Chondrocyte (in vitro differentiated cells): Measurements from ENCODE around the gene HYAL3. TPM values are rescaled to one million over a fixed set of nuclear protein-coding genes. Genes with fewer than 3 reads are reported as not detected.

ENCODE experiments used
- DNase-seq: peaks from one replicate; pipeline ENCODE4 v3.0.0; 2021; ENCODE audit warnings: mixed read lengths, low spot score
- H3K27ac Mint-ChIP-seq: one replicate; pipeline ENCODE4 v1.8.0; 2021; ENCODE audit warnings: mild to moderate bottlenecking, moderate library complexity, mixed read lengths; ENCODE audit not compliant: unreplicated experiment
- H3K27me3 Mint-ChIP-seq: 2 replicates; pipeline ENCODE4 v1.8.0; 2021; ENCODE audit warnings: low read depth, mixed read lengths
- H3K36me3 Mint-ChIP-seq: 2 replicates; pipeline ENCODE4 v1.8.0; 2021; ENCODE audit warnings: low read depth, mixed read lengths
- H3K4me1 Mint-ChIP-seq: 2 replicates; pipeline ENCODE4 v1.8.0; 2021; ENCODE audit warnings: low read depth, mild to moderate bottlenecking, mixed read lengths
- H3K4me3 Mint-ChIP-seq: one replicate; pipeline ENCODE4 v1.8.0; 2021; ENCODE audit warnings: mild to moderate bottlenecking, moderate library complexity, mixed read lengths; ENCODE audit not compliant: unreplicated experiment
- H3K9me3 Mint-ChIP-seq: 2 replicates; pipeline ENCODE4 v1.8.0; 2021; ENCODE audit warnings: low read depth, mixed read lengths
- total RNA-seq: library from RNA; stranded (reverse); gene quantifications from 3 replicates; pipeline ENCODE4 v1.2.1, GENCODE V29; 2021
- TF ChIP-seq, protein P1 (sequence below): fragments of 200-600 bp; sonication (generic); IDR thresholded peaks from 2 replicates; pipeline ENCODE4 v1.5.0; 2021; ENCODE audit warnings: antibody characterized with exemption, mild to moderate bottlenecking, moderate library complexity

HYAL3 gene
- total RNA-seq, 1 donor from 2014 or later: 5.4 TPM

- no peaks in the 10 kb centered on the region for H3K27me3 Mint-ChIP-seq
- H3K4me3 Mint-ChIP-seq: peak overlapping the region; percentile 37
- DNase-seq: no peak
- H3K9me3 Mint-ChIP-seq: no peaks in the 10 kb centered on the region
- peaks cover 4% of the 10 kb centered on the region for H3K36me3 Mint-ChIP-seq
- H3K27ac Mint-ChIP-seq: peak overlapping the region; percentile 98
- peaks cover 49% of the 10 kb centered on the region for H3K4me1 Mint-ChIP-seq
- TF ChIP-seq, protein P1, sequence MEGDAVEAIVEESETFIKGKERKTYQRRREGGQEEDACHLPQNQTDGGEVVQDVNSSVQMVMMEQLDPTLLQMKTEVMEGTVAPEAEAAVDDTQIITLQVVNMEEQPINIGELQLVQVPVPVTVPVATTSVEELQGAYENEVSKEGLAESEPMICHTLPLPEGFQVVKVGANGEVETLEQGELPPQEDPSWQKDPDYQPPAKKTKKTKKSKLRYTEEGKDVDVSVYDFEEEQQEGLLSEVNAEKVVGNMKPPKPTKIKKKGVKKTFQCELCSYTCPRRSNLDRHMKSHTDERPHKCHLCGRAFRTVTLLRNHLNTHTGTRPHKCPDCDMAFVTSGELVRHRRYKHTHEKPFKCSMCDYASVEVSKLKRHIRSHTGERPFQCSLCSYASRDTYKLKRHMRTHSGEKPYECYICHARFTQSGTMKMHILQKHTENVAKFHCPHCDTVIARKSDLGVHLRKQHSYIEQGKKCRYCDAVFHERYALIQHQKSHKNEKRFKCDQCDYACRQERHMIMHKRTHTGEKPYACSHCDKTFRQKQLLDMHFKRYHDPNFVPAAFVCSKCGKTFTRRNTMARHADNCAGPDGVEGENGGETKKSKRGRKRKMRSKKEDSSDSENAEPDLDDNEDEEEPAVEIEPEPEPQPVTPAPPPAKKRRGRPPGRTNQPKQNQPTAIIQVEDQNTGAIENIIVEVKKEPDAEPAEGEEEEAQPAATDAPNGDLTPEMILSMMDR: no peak
These were observed 35.3 kb upstream of the HYAL3 start for GRCh38 chr3:50334339-50335075.

DNA sequence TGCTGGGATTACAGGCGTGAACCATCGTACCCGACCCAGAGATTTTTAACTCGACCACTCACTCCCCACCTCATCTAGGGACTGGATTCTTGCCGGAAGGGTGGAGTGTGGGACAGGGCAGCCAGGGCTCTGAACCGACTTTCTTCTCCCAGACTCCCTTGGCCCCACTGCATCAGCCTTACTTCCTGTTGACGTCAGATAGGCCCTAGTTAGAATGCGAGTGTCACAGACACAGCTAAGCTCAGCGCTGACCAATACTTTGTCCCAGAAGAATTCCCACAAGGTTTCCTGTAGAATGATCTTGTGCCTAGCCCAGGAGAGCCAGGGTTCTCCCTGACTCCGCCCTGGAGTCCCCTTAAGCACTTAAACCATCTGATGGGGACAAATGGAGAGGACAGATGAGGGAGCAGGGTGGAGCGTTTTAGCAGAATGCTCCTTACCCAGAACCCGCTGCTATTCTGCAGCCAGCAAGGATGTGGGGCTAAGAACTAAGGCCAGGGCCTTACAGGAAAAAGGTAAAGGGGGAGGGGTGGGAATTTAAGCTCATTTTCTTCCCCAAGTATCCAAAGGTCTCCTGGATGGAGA, 34.6 kb upstream of the HYAL3 start:
- TF ChIP-seq, protein P1: no peak
- H3K36me3 Mint-ChIP-seq: peaks cover 4% of the 10 kb centered on the region
- peak overlapping the region; percentile 70 for H3K27ac Mint-ChIP-seq
- peak overlapping the region; percentile 37 for H3K4me3 Mint-ChIP-seq
- H3K4me1 Mint-ChIP-seq: peaks cover 44% of the 10 kb centered on the region
- no peaks in the 10 kb centered on the region for H3K9me3 Mint-ChIP-seq
- DNase-seq: no peak
- H3K27me3 Mint-ChIP-seq: no peaks in the 10 kb centered on the region

DNA sequence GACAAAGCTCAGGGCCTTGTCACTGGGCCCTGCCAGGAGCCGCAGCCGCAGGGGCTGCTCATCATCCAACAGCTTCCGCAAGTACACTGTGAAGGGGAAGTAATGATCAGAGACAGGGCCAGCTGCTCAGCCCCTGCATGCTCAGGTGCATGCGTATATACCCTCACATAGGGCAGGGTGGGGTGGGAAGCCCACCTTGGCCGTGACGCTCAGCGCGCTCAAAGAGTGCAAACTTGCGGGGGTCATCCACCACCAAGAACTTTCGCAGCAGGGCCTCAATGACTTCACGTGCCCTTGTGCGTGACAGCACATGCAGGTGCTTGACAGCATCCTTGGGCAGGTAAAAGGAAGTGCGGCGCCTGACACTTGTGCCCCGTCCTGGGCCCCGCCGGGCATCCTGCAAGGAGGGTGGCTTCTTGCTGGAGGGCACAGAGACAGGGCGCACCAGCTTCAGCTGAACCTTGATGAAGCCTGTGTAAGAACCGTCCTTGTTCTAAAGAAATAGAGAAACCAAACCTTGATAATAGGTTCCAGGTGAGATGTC, 32.2 kb upstream of the HYAL3 start:
- Mint-ChIP-seq H3K9me3 (no peaks in the 10 kb centered on the region), H3K4me1 (peaks cover 47% of the 10 kb centered on the region), H3K4me3 (no peak overlapping the region), H3K27me3 (no peaks in the 10 kb centered on the region), H3K27ac (no peak overlapping the region), H3K36me3 (peaks cover 4% of the 10 kb centered on the region)
- TF ChIP-seq, protein P1: no peak
- no peak for DNase-seq

- peaks cover 36% of the 10 kb centered on the region for H3K4me1 Mint-ChIP-seq
- no peaks in the 10 kb centered on the region for H3K9me3 Mint-ChIP-seq
- no peak for DNase-seq
- peaks cover 4% of the 10 kb centered on the region for H3K36me3 Mint-ChIP-seq
- H3K4me3 Mint-ChIP-seq: no peak overlapping the region
- H3K27me3 Mint-ChIP-seq: no peaks in the 10 kb centered on the region
- no peak overlapping the region for H3K27ac Mint-ChIP-seq
- TF ChIP-seq, protein P1: no peak
These were observed 31.1 kb upstream of the HYAL3 start for GRCh38 chr3:50330330-50330729.

DNA sequence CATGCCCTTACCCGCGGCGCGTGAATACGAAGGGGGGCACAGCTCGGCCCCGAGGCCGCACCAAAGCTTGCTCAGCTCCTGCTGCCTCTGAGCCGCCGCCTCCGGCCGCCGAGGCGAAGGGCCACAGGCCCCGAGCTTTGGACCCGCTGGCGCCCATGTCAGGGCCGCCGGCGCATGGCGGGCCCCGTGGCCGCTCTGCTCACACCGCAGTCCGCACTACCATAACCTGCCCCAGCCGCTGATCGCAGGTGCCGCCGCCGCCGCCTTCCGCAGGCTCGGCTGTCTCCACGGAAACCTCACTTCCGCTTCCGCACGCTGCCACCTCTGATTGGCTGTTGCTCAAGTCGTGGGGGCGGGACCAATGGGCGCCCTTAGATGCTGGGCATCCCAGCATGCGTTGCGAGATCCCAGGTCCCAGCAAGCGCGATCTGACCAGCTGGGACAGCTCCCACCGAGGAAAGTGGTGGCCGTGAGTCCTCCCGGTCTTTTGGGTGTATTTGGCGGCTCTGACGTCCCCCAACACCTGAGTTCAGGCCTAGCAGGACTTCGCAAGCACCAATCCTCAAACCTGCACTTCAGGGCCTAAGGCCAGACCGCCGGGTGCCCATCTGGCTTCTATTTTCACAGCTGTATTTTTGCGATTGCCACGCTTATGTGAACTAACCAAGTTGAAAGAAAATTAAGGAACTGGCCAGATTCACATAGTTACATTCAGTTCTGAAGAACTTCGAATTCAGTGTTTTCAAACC, 28.9 kb upstream of the HYAL3 start, which contains the start of gene TUSC2:
TUSC2 (minus strand) TSS at position 281 of the 749 bp plus-strand sequence; CDS start at position 157, 124 bp downstream.
- H3K9me3 Mint-ChIP-seq: no peaks in the 10 kb centered on the region
- H3K36me3 Mint-ChIP-seq: peaks cover 4% of the 10 kb centered on the region
- peak within 1 kb of the TSS; percentile 93 for H3K27ac Mint-ChIP-seq
- TF ChIP-seq, protein P1: no peak
- no peak for DNase-seq
- peaks cover 22% of the 10 kb centered on the region for H3K4me1 Mint-ChIP-seq
- peak within 1 kb of the TSS; percentile 86 for H3K4me3 Mint-ChIP-seq
- H3K27me3 Mint-ChIP-seq: no peaks in the 10 kb centered on the region
